GM18858 (cell line): ENCODE data around the gene NOL9.

Experiments used
- ATAC-seq: cut with Tn5 transposase; IDR thresholded peaks from one replicate; pipeline ENCODE4 v1.9.1; 2021; ENCODE audit not compliant: unreplicated experiment

NOL9 gene

DNA sequence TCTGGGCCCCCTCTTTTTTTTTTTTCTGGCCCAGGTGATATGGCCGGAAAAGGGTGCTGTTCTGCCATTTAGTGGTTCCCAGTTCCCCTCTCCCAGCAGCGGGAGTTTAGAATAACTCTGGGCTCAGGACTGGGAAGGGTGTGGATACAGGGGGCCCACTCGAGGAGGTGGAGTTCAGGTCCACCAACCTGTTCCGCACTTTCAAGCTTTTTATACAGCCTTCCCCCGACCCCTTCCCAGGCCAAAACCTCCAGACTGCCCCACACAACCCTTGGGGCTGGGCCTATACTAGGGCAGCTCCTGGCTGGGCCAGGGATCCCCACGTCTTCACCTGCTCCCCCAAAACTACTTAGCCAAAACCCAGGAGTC, 63.2 kb downstream of the NOL9 start:
- no peak for ATAC-seq

DNA sequence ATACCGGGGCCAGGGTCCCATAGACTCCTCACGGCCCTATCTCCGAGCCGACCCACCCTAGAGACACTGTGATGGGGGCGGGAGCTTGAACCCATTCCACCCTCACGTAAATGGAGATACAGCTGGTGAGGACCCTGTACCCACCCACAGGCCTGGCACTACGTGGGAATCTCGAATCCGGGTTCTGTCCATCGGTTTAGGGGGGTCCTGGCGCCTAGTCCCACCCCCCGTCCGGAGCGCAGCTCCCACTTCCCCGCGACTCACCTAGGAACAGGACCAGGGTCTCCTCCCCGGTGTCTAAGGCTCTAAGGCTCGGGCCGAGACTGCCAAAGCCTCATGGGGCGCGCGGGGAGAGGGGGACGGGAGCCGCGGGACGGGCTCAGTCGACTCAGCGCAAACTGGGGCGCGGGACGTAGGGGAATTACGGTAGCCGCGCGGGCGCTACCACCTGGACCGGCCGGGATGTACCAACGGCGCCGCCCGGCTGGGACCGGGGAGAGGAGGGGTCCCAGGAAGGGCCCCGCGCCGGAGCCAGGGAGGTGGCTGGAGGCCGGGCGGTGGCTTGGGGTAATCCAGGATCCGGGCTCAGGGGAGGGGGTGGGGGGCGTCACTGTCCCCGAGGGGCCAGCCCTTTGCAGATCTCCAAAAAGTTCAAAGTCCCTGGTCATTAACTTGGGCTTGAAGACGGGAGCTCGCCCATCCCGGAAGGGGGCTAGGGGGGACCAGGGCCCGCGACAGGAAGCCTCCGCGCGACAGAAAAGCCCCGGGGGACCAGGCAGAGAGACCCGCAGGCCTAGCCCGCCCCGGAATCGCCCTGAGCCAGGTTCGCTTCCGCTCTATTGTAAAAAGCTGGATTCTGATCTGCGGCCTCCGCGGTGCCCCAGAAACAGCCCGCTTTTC, 63.9 kb downstream of the NOL9 start:
- no peak for ATAC-seq

DNA sequence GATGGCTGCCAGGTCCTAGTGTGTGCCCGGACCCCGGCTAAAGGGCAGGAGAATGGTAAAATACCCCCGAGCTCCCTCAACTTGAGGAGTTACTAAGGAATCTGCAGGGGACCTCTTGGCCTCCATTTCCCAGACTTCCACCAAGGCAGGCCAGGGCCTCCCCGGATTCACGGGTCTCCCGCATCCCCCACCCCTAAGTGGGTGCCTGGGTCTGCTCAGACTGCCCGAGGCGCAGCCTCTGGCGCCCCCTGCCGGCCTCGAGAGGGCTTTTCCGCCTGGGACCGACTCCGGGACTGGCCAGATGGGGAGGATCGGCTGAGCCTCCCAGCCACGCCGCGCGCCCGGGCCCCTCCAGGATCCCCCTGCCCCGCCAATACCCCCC, 64.5 kb downstream of the NOL9 start:
- no peak for ATAC-seq

DNA sequence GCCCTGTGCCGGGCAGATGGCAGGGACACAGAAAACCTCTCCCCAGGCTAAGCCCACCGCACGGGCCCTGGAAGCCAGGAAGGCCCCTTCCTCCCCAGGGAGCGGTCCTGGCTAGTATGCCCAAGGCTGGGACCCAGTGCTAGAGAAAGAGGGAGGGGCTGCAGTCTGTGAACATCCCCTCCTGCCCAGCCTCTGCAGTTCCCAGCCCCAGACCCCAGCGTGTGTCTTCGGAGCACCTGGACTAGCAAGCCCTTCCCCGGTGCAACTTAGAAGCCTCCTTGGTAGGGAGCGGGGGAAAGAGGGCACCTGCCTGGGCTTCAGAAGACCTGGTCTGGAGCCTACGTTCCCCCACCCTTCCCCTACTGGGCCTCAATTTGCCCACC, 64.9 kb downstream of the NOL9 start:
- no peak for ATAC-seq

DNA sequence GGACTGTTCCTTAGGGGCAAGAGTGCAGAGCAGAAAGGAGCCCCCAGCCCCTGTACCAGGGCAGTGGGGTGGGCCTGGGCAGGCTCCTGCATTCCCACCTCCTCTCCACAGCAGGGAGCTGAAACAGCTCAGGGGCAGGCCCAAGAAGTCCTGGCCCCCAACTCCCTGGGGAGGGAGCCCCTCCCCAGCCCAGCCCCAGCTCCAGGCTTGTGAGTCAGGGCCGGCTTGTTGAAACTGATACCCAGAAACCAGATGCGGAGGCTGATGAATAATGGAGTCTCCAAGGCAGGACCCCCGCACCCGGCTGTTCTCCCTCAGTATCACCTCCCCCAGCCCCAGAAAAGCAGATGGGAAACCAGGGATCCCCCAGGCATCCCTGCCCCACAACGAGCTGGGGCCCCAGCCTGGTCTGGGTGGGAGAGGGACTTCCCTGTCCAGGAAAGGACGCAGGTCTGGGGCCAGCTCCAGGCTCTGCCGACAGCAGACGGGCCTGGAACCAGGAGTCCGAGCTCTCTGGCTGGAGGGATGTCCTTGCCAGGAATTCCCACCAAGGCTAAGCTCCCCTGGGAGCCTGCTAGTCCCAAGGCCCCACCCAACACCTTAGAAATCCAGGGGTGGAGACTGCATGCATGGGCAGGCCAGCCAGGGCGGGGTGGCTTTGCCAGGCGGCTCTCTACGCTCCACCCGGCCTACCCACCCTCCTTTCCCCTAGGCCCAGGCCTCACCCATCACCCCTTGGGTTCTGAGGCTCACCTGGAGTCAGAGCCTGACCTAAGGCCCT, 65.5 kb downstream of the NOL9 start:
- ATAC-seq = no peak

DNA sequence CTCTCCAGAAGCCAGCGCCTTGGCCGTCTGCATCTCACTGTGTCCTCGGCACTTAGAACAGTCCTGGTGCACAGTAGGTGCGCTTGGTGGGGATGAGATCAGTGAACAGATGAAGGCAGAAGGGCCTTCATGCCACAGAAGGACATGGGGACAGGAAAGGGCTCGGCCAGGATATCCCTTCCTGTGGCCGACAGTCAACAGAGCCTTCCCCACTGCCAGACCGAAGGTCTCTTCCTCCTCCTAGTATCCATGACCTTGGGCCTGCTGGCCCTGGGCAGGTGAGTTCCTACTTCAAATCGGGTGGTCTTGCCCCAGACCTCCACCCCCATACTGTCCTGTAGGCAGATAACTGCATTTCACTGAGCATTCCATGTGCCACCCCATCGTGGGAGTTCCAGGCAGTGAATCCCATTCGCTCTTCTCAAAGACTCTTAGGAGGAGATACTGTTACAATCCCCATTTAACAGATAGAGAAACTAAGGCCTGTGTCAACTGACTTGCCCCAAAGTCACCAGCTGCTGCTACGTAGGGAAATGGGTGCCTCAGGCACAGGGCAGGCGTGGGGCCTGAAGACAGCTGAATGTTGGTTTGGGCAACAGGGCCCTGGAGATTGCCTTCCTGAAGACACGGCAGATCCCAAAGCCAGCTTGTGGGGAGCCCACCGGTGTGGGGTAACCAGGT, 66.4 kb downstream of the NOL9 start:
- no peak for ATAC-seq

DNA sequence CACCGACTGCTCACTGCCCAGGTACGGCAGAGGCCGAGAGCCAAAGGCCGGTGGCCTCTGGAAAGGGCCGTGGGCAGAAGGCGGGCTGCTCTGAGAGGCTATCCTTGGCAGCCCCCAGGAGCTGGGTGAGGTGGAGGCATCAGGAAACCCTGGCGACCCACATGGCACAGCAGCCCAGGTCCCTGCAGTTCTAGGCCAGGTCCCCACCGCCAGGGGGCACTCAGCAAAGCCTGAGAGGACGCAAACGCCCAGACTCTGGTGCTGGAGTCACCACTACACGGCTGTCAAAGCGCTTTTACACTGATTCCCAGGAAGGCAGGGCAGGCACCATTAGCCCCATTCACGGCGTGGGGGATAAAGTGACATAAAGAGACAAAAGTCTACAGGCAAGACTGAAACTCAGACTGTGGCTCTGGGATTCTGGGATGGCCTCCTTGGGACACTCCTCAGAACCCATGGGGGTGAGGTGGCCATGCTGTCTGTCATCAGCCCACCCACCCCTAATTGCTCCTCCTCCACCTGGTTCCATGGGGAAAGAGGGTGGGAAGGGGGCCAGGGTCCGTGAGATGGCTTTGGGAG, 67.8 kb downstream of the NOL9 start:
- no peak for ATAC-seq

DNA sequence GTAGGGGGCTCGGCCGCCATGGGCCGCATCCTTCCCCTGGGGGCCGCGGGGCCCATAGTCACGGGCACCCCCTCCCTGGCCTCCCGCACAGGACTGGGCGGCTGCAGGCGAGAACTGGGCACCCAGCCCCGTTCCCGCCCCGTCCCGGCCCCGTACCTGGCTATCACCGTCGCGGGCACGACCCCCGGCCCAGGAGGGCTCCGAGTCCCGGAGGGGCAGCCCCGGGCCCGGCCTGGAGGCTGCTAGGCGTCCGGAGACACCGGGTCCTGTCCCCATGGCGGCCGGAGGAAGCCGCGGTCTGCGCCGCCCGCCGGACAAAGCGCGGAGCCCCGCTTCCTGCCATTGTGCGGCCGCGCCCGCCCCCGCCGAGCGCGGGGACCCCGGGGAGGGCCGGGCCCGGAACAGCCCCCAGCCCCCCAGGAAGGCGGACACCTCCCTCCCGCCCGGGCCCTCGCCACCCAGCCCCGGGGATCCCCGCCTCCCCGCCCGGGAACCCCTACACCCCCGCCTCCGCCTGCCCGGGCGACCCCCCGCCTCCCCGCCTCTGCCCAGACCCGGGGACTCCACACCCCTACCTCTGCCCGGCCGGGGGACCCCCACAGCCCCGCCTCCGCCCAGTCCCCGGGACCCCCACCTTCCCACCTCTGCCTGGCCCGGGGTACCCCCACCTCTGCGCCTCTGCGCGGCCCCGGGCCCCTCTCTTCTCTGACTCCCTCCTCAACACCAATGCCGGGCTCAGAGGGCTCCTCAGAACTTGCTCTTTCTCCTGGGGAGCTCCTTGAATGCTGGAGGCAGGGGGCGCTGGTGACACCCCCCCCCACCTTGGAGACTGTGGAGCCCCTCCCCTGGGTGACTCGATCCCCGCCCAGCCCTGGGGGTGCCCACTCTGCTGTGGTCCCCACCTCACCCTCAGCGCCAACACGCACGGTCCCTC, 68.9 kb downstream of the NOL9 start:
- ATAC-seq = no peak

DNA sequence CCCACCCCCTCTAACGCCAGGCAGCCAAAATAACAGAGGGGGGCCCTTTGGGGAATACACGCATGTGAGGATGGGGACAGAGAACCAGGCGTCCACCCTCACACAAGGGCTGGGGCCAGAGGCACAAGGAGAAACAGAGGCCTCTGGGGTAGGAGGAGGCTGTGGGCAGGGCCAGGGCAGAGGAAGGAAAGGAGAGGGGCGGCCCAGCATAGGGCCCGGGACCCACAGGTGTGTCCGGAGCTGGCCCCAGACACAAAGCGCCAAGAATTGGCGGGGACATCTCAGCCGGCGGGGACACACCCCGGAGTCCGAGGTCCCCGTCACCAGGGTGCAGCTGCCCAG, 69.5 kb downstream of the NOL9 start:
- no peak for ATAC-seq

DNA sequence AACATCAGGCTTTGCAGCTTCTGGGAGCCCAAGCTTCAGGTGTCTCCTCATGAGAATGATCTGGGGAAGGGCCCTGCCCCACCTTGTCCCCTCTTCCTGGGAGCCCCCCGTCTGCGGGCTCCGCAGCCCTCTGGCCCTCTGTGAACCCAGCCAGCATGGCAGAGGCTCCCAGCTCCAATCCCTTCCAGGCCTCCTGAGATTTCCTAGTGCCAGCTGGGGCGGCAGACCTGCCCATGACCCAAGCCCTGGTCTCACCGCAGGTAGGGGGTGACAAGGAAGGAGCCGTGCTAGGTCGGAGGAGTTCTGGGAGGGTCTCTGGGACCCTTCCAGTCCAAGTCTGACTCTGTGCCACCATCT, 70.6 kb downstream of the NOL9 start:
- ATAC-seq = no peak

DNA sequence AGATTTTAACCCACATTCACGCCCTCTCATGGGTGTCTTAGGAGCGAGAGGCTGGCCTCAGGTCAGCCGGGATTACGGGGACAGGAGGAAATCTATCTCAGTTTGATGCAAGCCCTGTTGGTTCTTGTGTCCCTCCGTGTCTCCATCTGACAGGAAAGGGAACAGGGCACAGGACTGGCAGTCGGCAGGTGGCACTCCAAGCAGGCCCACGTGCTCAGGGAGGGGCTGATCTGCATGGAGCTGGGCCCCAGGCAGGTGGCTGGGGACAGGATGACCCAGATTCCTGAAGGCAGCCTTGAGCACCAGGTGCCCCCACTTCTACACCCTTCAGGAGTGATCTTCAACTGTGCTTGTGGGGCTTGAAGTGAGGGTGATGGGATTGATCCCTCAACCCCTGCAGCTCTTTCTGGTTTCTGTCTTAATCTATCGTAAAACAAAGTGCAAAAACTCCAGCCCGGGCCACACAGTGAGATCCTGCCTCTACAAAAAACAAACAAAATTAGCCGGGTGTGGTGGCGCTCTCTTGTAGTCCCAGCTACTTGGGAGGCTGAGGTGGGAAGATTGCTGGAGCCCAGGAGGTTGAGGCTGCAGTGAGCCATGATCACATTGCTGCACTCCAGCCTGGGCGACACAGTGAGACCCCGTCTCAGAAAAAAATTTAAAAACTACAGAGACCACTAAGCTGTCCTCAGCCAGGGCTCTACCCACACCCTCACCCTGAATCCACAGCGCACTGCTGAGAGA, 71.1 kb downstream of the NOL9 start:
- ATAC-seq = no peak

DNA sequence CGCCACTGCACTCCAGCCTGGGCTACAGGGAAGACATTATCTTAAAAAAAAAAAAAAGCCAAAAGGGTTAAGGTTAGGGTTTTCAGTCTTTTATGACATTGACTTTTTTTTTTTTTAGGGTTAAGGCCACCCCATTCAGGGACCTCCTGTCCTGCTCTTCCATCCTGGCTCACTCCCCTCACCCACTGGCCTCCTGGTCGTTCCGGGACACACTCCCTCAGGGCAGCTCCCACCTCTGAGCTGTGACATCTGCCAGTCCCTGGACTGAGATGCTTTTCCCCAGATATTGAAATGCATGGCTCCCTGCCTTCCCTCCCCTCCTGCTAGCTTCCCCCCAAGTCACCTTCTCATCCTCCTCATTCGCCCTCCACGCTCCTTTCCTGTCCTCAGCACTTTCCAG, 72.5 kb downstream of the NOL9 start:
- ATAC-seq = no peak

DNA sequence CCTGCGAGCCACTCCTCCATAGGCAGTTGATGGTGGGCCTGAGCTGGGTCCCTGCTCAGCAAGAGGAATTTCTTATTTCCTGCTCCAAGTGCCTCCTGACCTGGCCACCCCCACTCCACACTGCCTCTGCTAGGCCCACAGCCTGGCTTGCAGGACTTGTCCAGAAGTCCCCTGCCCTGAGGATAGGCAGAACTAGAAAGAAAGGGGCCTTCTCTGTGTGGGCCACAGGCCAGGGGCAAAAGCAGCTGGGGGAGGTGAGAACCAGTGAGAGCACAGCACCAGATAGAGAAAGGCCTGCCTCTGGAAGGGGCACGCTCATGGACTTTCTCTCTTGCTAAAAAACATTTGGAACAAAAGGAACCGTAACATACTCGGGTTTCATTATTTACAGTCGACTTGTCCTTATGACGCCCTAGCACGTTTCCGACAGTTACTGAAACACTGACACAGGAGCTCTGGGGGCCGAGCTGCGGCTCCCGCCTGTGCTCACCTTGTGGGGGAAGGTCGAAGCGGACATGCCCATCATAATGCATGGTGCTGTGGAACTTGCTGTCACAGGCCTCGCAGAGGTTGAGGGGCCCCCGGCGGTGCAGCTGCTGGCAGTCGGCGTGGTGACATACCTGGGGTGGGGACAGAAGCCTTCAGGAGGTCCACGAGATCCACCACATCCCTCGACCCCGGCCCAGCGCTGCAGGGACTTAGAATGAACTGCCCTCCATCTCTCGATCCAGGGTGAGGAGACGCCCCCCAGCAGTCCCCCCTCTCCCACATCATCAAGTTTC, 77.1 kb downstream of the NOL9 start:
- no peak for ATAC-seq

DNA sequence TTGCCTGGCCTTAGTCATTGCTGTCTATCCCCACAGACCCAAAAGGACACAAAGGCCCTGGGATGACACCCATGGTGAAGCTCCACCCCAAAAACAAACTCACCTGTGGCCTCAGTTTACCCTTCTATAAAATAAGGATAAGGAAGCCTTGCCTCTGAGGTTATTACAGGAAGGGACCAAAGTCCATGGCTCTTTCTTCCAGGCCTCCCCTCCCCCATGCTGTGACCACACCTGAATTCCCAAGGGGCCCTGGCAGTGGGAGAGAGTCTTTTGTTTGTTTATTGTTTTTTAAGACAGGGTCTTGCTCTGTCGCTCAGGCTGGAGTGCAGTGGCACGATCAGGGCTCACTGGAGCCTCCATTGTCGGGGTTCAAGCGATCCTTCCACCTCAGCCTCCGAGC, 77.8 kb downstream of the NOL9 start:
- no peak for ATAC-seq

DNA sequence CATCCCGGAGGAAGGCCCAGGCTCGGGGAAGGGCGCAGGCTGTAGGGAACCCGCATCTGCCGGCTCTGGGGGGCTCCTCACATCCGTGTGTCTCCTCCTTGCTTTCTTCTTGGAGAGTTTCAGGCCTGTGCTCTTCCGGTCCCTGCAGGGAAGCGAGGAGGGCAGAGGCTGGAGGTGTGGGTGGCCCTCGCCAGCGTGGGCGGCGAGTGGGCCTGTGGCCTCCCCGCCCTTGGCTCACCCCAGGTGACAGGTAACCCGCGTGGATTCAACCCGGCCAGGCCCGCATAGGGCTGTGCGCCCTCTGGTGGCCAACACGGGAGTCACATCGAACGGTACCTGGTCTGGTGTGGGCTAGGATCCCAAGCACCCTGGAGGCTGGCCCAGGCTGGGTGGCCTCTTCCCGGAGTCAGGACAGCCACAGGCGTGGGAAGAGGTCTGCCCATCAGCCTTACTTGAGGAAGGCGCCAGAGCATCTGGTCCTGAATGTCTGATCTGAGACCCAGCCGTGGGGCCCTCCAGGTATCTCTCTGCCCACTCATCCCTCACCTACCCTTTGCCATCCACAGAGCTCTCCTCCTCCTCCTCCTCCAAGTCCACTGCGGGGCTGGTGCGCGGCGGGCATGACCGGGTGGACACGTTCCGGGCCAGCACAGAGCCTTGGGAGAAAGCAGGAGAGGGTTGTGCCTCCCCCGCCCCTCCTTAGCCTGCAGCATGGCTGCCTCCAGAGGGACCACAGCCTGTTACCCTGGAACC, 78.8 kb downstream of the NOL9 start:
- ATAC-seq = no peak

DNA sequence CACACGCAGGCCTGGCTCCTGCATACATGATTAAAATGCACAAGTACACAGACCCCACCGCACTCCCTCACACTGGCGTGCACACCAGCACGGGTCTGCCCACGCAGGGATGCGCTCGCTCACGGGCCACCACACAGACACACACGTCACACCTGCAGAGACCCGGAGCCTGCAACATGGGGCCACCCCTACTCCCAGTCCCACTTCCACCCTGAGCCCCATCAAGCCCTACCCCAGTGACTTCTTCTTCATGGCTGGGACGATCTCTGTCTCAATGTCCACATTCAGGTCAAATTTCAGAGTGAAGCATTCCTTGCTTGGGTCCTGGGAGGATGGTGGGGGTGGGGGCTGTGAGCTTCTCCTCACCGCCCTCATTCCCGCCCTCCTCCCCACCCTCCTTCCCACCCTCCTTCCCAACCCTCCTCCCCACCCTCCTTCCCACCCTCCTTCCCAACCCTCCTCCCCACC, 79.5 kb downstream of the NOL9 start:
- ATAC-seq = no peak

DNA sequence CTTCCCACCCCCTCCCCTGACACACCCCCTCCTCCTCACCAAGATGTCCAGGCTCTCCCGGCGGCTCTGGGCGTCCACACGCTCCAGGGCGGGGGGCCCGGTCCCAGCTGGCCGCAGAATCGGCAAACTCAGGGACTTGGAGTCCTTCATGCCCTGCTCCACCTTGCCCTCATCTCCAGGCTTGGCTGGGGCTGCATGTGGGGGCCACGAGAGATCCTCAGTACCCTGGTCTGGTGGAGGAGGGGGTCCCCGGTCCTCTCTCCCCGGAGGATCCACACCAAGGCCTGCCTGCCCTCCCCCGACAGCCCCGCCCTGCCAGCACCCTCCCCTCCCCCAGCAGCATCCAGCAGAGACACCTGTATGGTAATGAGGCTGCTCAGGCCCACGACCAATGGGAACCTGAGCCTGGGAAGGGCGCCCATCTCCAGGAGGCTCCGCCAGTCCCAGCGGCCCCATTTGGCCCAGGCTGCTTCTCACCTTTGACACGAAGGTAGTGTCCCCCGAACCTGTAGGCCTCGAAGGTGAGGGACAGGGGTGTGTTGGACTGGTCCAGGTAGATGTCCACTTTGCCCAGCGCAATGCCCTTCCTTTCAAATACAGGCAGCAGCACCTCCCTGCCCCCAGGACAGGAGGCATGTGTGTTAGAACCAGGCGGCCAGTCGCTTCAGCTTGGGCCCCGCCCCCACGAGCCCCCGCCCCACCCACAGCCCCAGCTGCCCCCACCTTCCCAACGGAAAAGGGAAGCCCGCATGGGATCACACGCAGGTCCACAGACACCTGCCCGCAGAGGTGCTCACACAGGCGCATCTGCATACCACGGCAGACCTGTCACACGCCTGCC, 80.1 kb downstream of the NOL9 start:
- no peak for ATAC-seq
